T-cell (primary cell): ENCODE results near the gene SCGB1C2. TPM values are rescaled to one million over a fixed set of nuclear protein-coding genes. Genes with fewer than 3 reads are reported as not detected.

Experiments used
- ATAC-seq, 4 experiments: fragments of 200-7000 bp in 3 of 4; fragments of 150-1000 bp in 1 of 4; cut with Tn5 transposase; replicated peaks in 1 of 4; 1 replicate in 3 of 4; 2 replicates in 1 of 4; pipeline ENCODE4 v1.10.0; 2021; ENCODE audit warnings: moderate library complexity in 3 of 4, mild to moderate bottlenecking in 2 of 4, moderate number of reproducible peaks in 1 of 4
- CTCF ChIA-PET, 2 donors: fragments of 300-600 bp; sonication (Branson Sonifier 250); formaldehyde crosslinking; loops; one replicate each; lab custom pipeline; 2022; ENCODE audit warnings: antibody characterized with exemption in 2 of 2; lab: Charles Lee
- POLR2A ChIA-PET, 2 donors: fragments of 300-600 bp; sonication (Branson Sonifier 250); formaldehyde crosslinking; loops; one replicate each; lab custom pipeline; 2022; ENCODE audit warnings: antibody characterized with exemption in 2 of 2; lab: Charles Lee
- DNase-seq, 35 experiments: peaks; one replicate each; pipeline versions ENCODE4 v3.0.0 to v3.0.0-alpha.2; 2013 to 2023
- H3K27ac ChIP-seq: one replicate; pipeline ENCODE4 v1.5.1; 2013; ENCODE audit warnings: low read length
- H3K27me3 ChIP-seq, 2 experiments: replicated peaks in 1 of 2; 1 replicate in 1 of 2; 2 replicates in 1 of 2; pipeline versions ENCODE4 v1.6.1 to v1.7.0; 2013; ENCODE audit warnings: low read length in 1 of 2, mixed read lengths in 1 of 2; ENCODE audit not compliant: control insufficient read depth in 2 of 2, insufficient read depth in 2 of 2; ENCODE audit errors: extremely low read depth in 1 of 2
- H3K36me3 ChIP-seq, 2 donors: 1 replicate in 1 of 2; 2 replicates in 1 of 2; pipeline versions ENCODE4 v1.6.1 to v1.7.0; 2013; ENCODE audit warnings: low read length in 1 of 2; ENCODE audit not compliant: control insufficient read depth in 2 of 2, insufficient read depth in 1 of 2; ENCODE audit errors: extremely low read depth in 1 of 2
- H3K4me1 ChIP-seq, 2 experiments: 1 replicate in 1 of 2; 2 replicates in 1 of 2; pipeline versions ENCODE4 v1.6.1 to v1.7.0; 2013; ENCODE audit warnings: low read length in 2 of 2, mixed read lengths in 1 of 2; ENCODE audit not compliant: insufficient read depth in 2 of 2, control insufficient read depth in 1 of 2; ENCODE audit errors: extremely low read depth in 1 of 2
- H3K4me3 ChIP-seq, 2 donors: 1 replicate in 1 of 2; 2 replicates in 1 of 2; pipeline versions ENCODE4 v1.5.1 to v1.7.0; 2013; ENCODE audit warnings: mild to moderate bottlenecking in 2 of 2, low read length in 1 of 2, moderate library complexity in 1 of 2; ENCODE audit not compliant: control insufficient read depth in 1 of 2; ENCODE audit errors: extremely low read depth in 1 of 2
- H3K9me3 ChIP-seq: 2 replicates; pipeline ENCODE4 v1.7.0; 2013
- H3K27ac Mint-ChIP-seq, 2 donors: one replicate each; pipeline ENCODE4 v1.8.0; 2020 to 2021; ENCODE audit warnings: mild to moderate bottlenecking in 2 of 2, mixed read lengths in 2 of 2
- H3K27me3 Mint-ChIP-seq, 2 donors: one replicate each; pipeline ENCODE4 v1.8.0; 2021 to 2022; ENCODE audit warnings: mixed read lengths in 2 of 2
- H3K36me3 Mint-ChIP-seq: one replicate; pipeline ENCODE4 v1.8.0; 2021; ENCODE audit warnings: mixed read lengths
- H3K4me1 Mint-ChIP-seq, 3 donors: one replicate each; pipeline ENCODE4 v1.8.0; 2020 to 2022; ENCODE audit warnings: mixed read lengths in 3 of 3, mild to moderate bottlenecking in 1 of 3
- H3K4me3 Mint-ChIP-seq, 3 donors: one replicate each; pipeline ENCODE4 v1.8.0; 2020 to 2022; ENCODE audit warnings: mild to moderate bottlenecking in 3 of 3, mixed read lengths in 3 of 3, moderate library complexity in 3 of 3
- H3K9me3 Mint-ChIP-seq, 3 donors: one replicate each; pipeline ENCODE4 v1.8.0; 2020 to 2022; ENCODE audit warnings: mixed read lengths in 3 of 3
- WGBS: methylation state at CpG from one replicate; pipeline ENCODE4 v1.1.5; 2013; ENCODE audit warnings: missing lambda C conversion rate; ENCODE audit not compliant: insufficient coverage; 5-methylcytosine and 5-hydroxymethylcytosine counted together
- total RNA-seq, 35 experiments: library from RNA in 6 of 35; stranded (reverse) in 6 of 35; fragments of 120-200 nt in 1 of 35; gene quantifications; one replicate each; pipeline versions ENCODE4 v1.2.1 to v1.2.4 and lab custom pipeline; 2013 to 2026

The SCGB1C2 gene
- total RNA-seq, 5 donors from 2014 or later (not counting 1 experiment from before 2014, with no cell fraction given), result not detected

- Histone ChIP-seq H3K36me3 (no peaks in the 10 kb centered on the region), H3K4me1 (no peaks in the 10 kb centered on the region), H3K27ac (no peak overlapping the region), H3K9me3 (no peaks in the 10 kb centered on the region), H3K27me3 (peaks cover 0 to 34% of the 10 kb centered on the region in 2 experiments), H3K4me3 (no peak overlapping the region)
- Mint-ChIP-seq H3K4me1 (no peaks in the 10 kb centered on the region), H3K36me3 (no peaks in the 10 kb centered on the region), H3K4me3 (no peak overlapping the region), H3K27me3 (peaks cover 0 to 2% of the 10 kb centered on the region in 2 donors), H3K27ac (no peak overlapping the region), H3K9me3 (no peaks in the 10 kb centered on the region)
- CTCF ChIA-PET, result no interaction called here
- WGBS, result 87% methylated on average over 6 of the region's 9 CpGs
- DNase-seq (no peak), ATAC-seq (no peak)
- POLR2A ChIA-PET, result no interaction called here
Measured at GRCh38 chr17:153851-154250, 16.5 kb downstream of the SCGB1C2 start.

GRCh38 chr17:155576-155975 lies 18.2 kb downstream of the SCGB1C2 start:
- no peak overlapping the region for H3K27ac ChIP-seq
- Mint-ChIP-seq H3K4me1 (no peaks in the 10 kb centered on the region), H3K9me3 (no peaks in the 10 kb centered on the region), H3K36me3 (no peaks in the 10 kb centered on the region), H3K27ac (no peak overlapping the region), H3K27me3 (peaks cover 0 to 2% of the 10 kb centered on the region in 2 donors), H3K4me3 (no peak overlapping the region)
- H3K27me3 ChIP-seq, result peaks cover 0 to 39% of the 10 kb centered on the region in 2 experiments
- no peaks in the 10 kb centered on the region for H3K36me3 ChIP-seq
- POLR2A ChIA-PET, result interaction anchor here in 1 of 2 donors (0.6 kb wide), 1 partner anchor 370 kb away, joined by 7 read pairs; no protein-coding TSS in a partner anchor
- 51% methylated on average over 3 of the region's 7 CpGs for WGBS
- H3K4me3 ChIP-seq, result no peak overlapping the region
- no peak for DNase-seq
- no peak for ATAC-seq
- CTCF ChIA-PET, result no interaction called here
- H3K9me3 ChIP-seq, result no peaks in the 10 kb centered on the region
- no peaks in the 10 kb centered on the region for H3K4me1 ChIP-seq

GRCh38 chr17:156094-156621 lies 18.8 kb downstream of the SCGB1C2 start:
- no peaks in the 10 kb centered on the region for H3K9me3 ChIP-seq
- no peak overlapping the region for H3K4me3 ChIP-seq
- ATAC-seq (no peak), DNase-seq (no peak)
- no peak overlapping the region for H3K4me3 Mint-ChIP-seq
- no peak overlapping the region for H3K27ac ChIP-seq
- peaks cover 0 to 44% of the 10 kb centered on the region in 2 experiments for H3K27me3 ChIP-seq
- ChIA-PET CTCF (no interaction called here), POLR2A (no interaction called here)
- WGBS, result 94% methylated on average over 27 of the region's 28 CpGs
- H3K4me1 ChIP-seq, result no peaks in the 10 kb centered on the region
- no peaks in the 10 kb centered on the region for H3K4me1 Mint-ChIP-seq
- H3K27me3 Mint-ChIP-seq, result peaks cover 1 to 2% of the 10 kb centered on the region in 2 donors
- H3K27ac Mint-ChIP-seq, result no peak overlapping the region
- no peaks in the 10 kb centered on the region for H3K36me3 ChIP-seq
- H3K36me3 Mint-ChIP-seq, result no peaks in the 10 kb centered on the region
- no peaks in the 10 kb centered on the region for H3K9me3 Mint-ChIP-seq

GRCh38 chr17:156946-157345 lies 19.6 kb downstream of the SCGB1C2 start:
- H3K36me3 ChIP-seq, result no peaks in the 10 kb centered on the region
- Mint-ChIP-seq H3K27me3 (peaks cover 2 to 5% of the 10 kb centered on the region in 2 donors), H3K4me1 (no peaks in the 10 kb centered on the region), H3K4me3 (no peak overlapping the region), H3K27ac (no peak overlapping the region), H3K9me3 (no peaks in the 10 kb centered on the region), H3K36me3 (no peaks in the 10 kb centered on the region)
- no peak overlapping the region for H3K4me3 ChIP-seq
- ATAC-seq (no peak), DNase-seq (no peak)
- H3K9me3 ChIP-seq, result no peaks in the 10 kb centered on the region
- no peak overlapping the region for H3K27ac ChIP-seq
- no peaks in the 10 kb centered on the region for H3K4me1 ChIP-seq
- ChIA-PET CTCF (no interaction called here), POLR2A (no interaction called here)
- peaks cover 0 to 51% of the 10 kb centered on the region in 2 experiments for H3K27me3 ChIP-seq
- WGBS, result 89% methylated on average over 19 of the region's 19 CpGs

- Mint-ChIP-seq H3K9me3 (no peaks in the 10 kb centered on the region), H3K27me3 (peaks cover 2 to 5% of the 10 kb centered on the region in 2 donors), H3K4me3 (no peak overlapping the region), H3K36me3 (no peaks in the 10 kb centered on the region), H3K27ac (no peak overlapping the region), H3K4me1 (no peaks in the 10 kb centered on the region)
- H3K27me3 ChIP-seq, result peaks cover 0 to 50% of the 10 kb centered on the region in 2 experiments
- no peaks in the 10 kb centered on the region for H3K4me1 ChIP-seq
- no peak overlapping the region for H3K4me3 ChIP-seq
- ATAC-seq, result no peak
- WGBS, result 82% methylated on average over 4 of the region's 4 CpGs
- H3K9me3 ChIP-seq, result no peaks in the 10 kb centered on the region
- ChIA-PET POLR2A (no interaction called here), CTCF (no interaction called here)
- H3K27ac ChIP-seq, result no peak overlapping the region
- H3K36me3 ChIP-seq, result no peaks in the 10 kb centered on the region
- no peak for DNase-seq
Measured at GRCh38 chr17:157901-158300, 20.5 kb downstream of the SCGB1C2 start.

- 93% methylated on average over 3 of the region's 7 CpGs for WGBS
- CTCF ChIA-PET, result no interaction called here
- Mint-ChIP-seq H3K36me3 (no peaks in the 10 kb centered on the region), H3K4me3 (no peak overlapping the region), H3K9me3 (no peaks in the 10 kb centered on the region), H3K27ac (no peak overlapping the region), H3K27me3 (peaks cover 2 to 5% of the 10 kb centered on the region in 2 donors), H3K4me1 (no peaks in the 10 kb centered on the region)
- H3K4me3 ChIP-seq, result no peak overlapping the region
- no peaks in the 10 kb centered on the region for H3K36me3 ChIP-seq
- peaks cover 0 to 51% of the 10 kb centered on the region in 2 experiments for H3K27me3 ChIP-seq
- ATAC-seq, result no peak
- H3K4me1 ChIP-seq, result no peaks in the 10 kb centered on the region
- no peak for DNase-seq
- POLR2A ChIA-PET, result no interaction called here
- no peak overlapping the region for H3K27ac ChIP-seq
- no peaks in the 10 kb centered on the region for H3K9me3 ChIP-seq
Measured at GRCh38 chr17:158379-158778, 21.0 kb downstream of the SCGB1C2 start.

- Mint-ChIP-seq H3K27me3 (peaks cover 2 to 5% of the 10 kb centered on the region in 2 donors), H3K27ac (no peak overlapping the region), H3K36me3 (no peaks in the 10 kb centered on the region), H3K4me1 (no peaks in the 10 kb centered on the region), H3K4me3 (no peak overlapping the region), H3K9me3 (no peaks in the 10 kb centered on the region)
- WGBS, result 93% methylated on average over 10 of the region's 15 CpGs
- Histone ChIP-seq H3K4me1 (no peaks in the 10 kb centered on the region), H3K36me3 (no peaks in the 10 kb centered on the region), H3K27me3 (peaks cover 0 to 51% of the 10 kb centered on the region in 2 experiments), H3K27ac (no peak overlapping the region), H3K4me3 (no peak overlapping the region), H3K9me3 (no peaks in the 10 kb centered on the region)
- DNase-seq (no peak), ATAC-seq (no peak)
- ChIA-PET POLR2A (no interaction called here), CTCF (no interaction called here)
Measured at GRCh38 chr17:159609-160008, 22.2 kb downstream of the SCGB1C2 start.
